Choroid plexus epithelial cell (primary cell): ENCODE measurements around the gene ARHGAP22.

Experiments used
- DNase-seq: peaks from one replicate; pipeline ENCODE4 v3.0.0-alpha.2; 2010; ENCODE audit warnings: low read depth
- H3K4me3 ChIP-seq: 2 replicates; pipeline ENCODE4 v1.5.1; 2011; ENCODE audit warnings: low read depth, mild to moderate bottlenecking, control low read depth, low read length, moderate library complexity
- TF ChIP-seq, protein P1 (sequence below): conservative IDR thresholded peaks from 2 replicates; pipeline ENCODE4 v1.5.1; 2011; ENCODE audit warnings: low read depth, mild to moderate bottlenecking, control low read depth, inconsistent platforms, low read length, moderate library complexity

ARHGAP22 gene

DNA sequence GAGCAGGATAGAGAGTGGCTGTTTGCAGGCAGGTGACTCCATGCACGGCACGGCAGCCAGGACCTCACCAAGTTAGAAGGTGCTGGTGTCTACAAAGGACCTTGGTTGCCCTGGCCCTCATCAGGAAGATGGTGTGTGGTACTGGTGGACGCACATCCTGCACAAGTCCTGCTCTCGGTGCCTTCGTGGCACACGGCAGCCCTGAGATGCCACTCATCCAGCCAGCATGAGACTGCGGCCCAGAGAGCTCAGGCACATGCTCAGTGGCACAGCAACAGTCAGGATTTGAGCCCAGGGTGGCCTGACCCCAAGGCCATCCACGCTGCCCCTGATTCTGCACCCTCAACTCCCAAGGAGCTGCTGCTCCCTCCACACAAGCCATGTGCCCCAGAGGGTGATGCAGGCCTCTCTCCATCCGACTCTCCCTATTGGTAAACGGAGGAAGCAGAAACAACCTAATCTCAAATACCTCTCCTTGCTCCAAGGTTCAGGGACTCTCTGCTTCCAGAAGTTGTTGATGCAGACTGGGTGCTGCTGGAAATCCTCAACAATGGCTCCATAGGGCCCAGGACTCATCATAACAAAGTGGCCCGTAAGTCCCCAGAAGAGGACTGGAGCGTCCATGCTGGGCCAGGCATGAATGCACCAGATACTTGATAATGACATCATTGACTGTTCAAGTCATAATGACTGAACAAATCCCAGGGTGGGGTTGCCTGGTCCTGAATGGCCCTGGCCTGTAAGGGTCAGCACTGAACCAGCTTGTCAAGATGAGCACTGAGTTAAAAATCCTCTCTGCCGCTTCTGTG, 93.6 kb downstream of the ARHGAP22 start:
- TF ChIP-seq, protein P1, sequence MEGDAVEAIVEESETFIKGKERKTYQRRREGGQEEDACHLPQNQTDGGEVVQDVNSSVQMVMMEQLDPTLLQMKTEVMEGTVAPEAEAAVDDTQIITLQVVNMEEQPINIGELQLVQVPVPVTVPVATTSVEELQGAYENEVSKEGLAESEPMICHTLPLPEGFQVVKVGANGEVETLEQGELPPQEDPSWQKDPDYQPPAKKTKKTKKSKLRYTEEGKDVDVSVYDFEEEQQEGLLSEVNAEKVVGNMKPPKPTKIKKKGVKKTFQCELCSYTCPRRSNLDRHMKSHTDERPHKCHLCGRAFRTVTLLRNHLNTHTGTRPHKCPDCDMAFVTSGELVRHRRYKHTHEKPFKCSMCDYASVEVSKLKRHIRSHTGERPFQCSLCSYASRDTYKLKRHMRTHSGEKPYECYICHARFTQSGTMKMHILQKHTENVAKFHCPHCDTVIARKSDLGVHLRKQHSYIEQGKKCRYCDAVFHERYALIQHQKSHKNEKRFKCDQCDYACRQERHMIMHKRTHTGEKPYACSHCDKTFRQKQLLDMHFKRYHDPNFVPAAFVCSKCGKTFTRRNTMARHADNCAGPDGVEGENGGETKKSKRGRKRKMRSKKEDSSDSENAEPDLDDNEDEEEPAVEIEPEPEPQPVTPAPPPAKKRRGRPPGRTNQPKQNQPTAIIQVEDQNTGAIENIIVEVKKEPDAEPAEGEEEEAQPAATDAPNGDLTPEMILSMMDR: no peak
- H3K4me3 ChIP-seq: no peak overlapping the region
- no peak for DNase-seq

DNA sequence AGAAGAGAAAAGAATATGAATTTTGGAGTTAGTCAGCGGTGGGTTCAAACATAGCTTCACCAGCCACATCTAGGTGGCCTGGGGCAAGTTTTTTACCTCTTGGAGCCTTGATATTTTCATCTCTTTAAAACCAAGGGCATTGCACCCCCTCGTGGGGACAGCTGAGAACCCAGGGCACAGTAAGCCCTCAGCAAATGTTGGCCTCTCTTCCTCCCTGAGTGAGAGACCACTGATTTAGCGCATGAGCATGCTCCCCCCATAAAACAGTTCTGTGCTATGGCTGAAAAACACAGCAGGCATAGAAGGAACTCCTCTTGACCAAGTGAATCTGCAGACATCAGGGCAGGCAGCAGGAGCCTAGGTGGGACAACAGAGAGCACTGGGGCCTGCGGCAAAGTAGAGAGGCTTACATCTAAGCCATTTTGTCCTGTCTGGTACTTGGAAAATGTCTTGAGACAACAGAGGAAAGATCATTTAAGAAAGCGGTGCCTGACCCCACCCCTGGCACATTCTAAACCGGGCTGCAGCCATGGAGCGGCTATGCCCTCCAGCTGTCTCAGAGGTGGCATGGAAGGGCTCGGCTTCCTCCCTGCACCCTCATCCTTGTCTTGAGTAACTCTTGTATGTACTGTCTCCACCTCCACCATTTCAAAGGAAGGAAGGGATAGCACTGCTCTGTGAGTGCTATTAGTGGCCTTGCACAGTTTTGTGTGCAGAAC, 94.7 kb downstream of the ARHGAP22 start:
- peak; percentile 38 for DNase-seq
- H3K4me3 ChIP-seq: no peak overlapping the region
- TF ChIP-seq, protein P1: peak; percentile 66

DNA sequence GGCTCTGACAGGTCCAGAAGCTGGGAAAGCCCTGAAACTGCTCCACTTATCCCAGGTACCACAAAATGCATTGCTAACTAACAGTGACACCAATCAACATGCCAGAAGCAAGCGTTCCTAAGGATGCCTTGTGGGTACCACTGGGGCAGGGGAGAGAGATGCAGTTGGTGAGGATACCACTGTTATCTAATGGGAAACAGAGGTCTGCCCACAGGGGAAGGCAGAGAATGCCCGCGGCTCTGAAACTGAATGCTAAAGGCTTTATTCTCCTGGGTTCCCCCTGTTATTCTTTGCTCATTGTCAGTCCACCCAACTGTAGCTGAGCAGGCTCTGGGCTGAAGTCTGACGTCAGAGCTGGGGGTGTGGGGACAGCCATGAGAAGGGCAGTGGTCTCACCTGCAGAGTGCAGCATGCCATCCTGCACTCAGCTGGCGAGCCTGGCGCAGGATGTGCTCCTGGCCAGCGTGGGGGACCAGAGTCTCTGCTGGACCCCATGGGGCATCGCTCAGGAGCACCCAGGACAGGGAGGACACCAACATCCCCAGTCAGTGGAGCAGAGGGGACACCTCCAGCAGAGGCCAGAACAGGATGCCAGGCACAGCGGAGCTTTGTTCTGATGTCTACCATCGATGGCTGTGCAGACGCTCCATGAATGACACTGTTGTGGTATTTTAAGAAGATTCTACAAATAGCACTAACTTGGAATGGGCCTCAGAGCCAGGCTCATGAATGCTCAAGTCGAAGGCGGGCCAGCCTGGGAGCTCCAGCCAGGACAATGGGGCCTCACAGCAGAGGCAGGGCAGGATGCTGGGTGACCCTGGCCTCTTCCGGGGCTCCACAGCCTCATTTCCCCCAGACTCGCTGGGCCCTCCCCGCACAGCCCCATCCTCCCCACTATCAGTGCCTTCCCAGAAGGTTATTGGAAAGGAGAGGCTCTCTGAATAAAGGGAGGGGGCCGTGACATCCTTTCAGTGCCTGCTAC, 95.8 kb downstream of the ARHGAP22 start:
- TF ChIP-seq, protein P1: no peak
- H3K4me3 ChIP-seq: no peak overlapping the region
- no peak for DNase-seq

DNA sequence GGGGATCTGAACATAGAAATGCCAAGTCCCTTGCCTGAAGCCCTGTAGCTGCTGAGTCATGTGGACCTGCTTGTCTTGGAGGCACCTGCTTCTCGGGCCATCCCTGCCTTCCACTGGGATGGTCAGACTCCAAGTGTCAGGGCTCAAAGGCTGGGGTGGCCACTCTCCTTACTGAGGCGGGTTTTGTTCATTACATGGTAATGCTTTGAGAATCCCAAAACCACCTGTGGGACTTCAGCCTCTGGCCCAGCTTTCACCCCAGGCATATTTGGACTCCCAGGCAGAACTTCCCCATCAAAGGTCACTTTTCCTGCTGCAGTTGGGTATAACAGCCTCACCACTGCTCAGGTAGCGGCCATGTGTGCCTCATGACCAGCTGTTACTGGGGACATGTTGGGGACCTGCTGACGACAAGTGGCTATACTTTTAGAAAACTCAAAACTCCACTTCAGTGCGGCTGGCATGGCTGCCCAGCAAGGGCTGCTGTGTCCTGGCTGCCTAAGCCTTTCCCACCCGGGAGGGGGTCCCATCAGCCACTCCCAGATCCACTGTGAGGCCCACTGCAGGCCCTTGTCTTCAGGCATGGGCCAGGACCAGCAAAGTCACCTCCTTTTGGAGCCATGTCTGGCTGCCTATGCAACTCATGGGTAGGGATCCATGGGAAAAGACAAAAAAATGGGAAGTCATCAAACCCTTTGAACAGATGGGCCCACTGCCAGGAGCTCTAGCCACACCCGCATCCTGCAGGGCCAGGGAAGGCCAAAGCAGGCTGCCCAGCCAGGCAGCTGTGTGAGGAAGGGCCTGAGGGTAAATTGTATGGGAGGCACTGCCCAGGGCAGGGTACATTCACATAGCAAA, 96.7 kb downstream of the ARHGAP22 start:
- TF ChIP-seq, protein P1: no peak
- H3K4me3 ChIP-seq: no peak overlapping the region
- DNase-seq: no peak

DNA sequence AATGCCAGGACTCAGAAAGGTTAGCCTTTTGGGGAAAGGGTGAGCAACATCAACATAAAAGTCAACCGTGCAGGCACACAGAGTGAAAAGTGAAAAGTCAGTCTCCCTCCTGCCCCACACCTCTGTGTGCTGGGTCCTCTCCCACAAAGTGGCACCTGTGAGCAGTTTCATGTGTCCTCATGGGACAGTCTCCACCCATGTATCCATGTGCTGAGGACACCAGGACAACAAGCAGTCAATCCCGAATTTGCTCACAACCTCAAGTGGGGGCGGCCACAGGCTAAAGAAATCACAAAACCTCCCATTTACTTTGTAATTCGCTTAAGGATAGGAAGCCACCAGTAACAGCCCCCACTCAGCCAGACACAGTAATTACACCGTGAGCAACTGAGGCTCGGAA, 97.4 kb downstream of the ARHGAP22 start:
- H3K4me3 ChIP-seq: no peak overlapping the region
- TF ChIP-seq, protein P1: no peak
- no peak for DNase-seq

DNA sequence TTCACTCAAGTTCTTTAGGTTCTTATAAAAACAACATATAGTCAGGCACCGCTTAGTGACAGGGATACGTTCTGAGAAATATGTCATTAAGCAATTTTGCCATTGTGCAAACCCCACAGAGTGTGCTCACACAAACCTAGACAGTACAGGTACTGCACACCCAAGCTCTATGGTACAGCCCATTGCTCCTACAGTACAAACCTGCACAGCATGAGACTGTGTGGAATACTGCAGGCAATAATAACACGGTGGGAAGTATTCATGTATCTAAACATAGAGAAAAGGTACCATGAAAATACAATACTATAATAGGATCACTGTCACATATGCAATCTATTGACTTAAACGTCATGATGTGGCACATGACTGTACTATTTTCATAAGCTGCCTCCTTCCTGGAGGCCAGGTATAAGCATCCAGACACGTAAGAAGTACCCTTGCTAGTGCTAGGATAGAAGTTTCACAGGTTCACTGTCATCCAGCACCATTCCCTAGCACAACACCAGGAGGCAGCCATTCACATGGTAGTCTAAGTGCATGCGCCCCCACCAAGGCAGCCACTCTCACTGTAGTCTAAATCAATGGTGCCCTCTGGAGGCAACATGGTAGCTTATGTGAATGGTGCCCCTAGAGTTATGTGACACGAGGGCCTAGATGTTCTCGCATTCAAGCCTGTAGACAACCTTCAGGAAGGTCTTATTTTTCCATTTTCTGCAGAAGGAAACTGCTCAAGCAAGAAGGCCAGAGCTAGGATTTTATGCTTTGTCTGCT, 98.5 kb downstream of the ARHGAP22 start:
- no peak overlapping the region for H3K4me3 ChIP-seq
- peak; percentile 74 for DNase-seq
- TF ChIP-seq, protein P1: peak; percentile 59
